WI38 (cell line): Measurements from ENCODE around the gene CDC42SE2.

Experiments
- H3K4me3 ChIP-seq: 2 replicates; pipeline ENCODE4 v1.5.1; 2011; ENCODE audit warnings: low read depth, mild to moderate bottlenecking, control low read depth, low read length
- TF ChIP-seq, protein P1 (sequence below): IDR thresholded peaks from 2 replicates; pipeline ENCODE4 v1.5.1; 2012; ENCODE audit warnings: low read depth, mild to moderate bottlenecking, control low read depth, low read length

CDC42SE2 gene

DNA sequence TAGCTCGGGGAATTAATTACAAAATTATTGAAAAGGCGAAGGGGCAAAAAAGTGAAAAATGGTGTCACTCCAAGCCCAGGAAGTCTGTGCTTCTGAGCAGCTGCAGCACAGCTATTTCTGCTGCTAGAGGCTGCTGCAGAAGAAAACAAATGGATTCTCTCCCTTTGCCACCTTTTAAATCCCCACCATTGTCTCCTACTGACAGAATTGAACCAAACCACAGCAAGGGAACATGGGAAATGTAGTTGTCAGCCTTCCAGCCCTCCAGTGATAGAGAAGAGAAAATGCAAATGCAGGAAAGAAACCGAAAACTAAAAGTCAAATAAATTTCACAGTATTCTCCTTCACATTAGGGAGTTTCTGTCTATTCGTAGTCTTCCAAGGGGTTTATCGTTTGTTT lies 33.4 kb upstream of the CDC42SE2 start:
- TF ChIP-seq, protein P1, sequence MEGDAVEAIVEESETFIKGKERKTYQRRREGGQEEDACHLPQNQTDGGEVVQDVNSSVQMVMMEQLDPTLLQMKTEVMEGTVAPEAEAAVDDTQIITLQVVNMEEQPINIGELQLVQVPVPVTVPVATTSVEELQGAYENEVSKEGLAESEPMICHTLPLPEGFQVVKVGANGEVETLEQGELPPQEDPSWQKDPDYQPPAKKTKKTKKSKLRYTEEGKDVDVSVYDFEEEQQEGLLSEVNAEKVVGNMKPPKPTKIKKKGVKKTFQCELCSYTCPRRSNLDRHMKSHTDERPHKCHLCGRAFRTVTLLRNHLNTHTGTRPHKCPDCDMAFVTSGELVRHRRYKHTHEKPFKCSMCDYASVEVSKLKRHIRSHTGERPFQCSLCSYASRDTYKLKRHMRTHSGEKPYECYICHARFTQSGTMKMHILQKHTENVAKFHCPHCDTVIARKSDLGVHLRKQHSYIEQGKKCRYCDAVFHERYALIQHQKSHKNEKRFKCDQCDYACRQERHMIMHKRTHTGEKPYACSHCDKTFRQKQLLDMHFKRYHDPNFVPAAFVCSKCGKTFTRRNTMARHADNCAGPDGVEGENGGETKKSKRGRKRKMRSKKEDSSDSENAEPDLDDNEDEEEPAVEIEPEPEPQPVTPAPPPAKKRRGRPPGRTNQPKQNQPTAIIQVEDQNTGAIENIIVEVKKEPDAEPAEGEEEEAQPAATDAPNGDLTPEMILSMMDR, result no peak
- no peak overlapping the region for H3K4me3 ChIP-seq

DNA sequence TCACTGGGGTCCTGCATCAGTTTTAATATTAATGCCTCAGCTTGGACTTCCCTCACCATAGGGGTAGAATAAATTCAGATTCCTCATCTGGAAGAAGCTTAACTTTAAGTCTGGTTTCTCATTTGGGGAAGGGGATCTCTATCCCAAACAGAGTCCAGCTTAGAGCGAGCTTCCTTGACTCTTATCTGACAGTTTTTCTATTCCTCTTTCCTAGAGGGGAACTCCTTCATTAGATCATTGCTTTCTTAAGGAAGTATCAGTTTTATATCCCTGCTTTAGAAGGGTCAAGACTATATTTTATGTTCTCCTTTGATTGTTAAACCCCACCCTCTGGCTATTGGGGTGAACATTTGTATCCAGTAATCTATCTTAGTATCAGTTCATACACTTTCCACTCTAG lies 24.2 kb upstream of the CDC42SE2 start:
- no peak overlapping the region for H3K4me3 ChIP-seq
- TF ChIP-seq, protein P1, result no peak

GRCh38 chr5:131242728-131243255 lies 21.1 kb upstream of the CDC42SE2 start:
- TF ChIP-seq, protein P1, result no peak
- H3K4me3 ChIP-seq, result no peak overlapping the region

- H3K4me3 ChIP-seq, result no peak overlapping the region
- TF ChIP-seq, protein P1, result no peak
These were observed 18.5 kb upstream of the CDC42SE2 start for GRCh38 chr5:131245312-131245711.

DNA sequence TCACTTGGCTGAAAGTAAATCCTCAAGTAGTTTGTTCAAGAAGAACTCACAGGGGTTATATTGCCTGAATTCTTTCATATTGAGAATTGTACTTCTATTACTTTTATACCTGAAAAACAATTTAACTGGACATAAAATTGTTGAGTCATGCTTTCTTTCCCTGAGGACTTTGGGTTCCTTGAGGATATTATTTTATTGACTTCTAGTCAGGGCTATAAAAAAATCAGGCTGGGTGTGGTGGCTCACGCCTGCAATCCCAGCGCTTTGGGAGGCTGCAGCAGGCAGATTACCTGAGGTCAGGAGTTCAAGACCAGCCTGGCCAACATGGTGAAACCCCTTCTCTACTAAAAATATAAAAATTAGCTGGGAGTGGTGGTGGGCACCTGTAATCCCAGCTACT lies 17.9 kb upstream of the CDC42SE2 start:
- TF ChIP-seq, protein P1, result no peak
- H3K4me3 ChIP-seq, result no peak overlapping the region

DNA sequence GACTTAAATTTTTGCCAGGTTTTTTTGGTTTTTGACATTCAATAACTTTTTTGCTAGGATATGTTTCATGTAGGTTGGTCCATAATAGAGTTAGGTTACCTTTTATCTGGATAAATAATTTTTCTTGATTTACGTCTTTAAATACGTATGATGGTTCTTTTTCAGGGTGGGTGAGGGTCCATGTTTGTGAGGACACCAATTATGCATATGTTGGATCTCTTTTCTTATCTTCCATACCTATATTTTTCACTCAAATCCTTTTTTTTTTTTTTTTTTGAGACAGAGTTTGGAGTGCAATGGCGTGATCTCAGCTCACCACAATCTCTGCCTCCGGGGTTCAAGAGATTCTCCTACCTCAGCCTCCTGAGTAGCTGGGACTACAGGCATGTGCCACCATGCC lies 17.3 kb upstream of the CDC42SE2 start:
- no peak overlapping the region for H3K4me3 ChIP-seq
- TF ChIP-seq, protein P1, result no peak

DNA sequence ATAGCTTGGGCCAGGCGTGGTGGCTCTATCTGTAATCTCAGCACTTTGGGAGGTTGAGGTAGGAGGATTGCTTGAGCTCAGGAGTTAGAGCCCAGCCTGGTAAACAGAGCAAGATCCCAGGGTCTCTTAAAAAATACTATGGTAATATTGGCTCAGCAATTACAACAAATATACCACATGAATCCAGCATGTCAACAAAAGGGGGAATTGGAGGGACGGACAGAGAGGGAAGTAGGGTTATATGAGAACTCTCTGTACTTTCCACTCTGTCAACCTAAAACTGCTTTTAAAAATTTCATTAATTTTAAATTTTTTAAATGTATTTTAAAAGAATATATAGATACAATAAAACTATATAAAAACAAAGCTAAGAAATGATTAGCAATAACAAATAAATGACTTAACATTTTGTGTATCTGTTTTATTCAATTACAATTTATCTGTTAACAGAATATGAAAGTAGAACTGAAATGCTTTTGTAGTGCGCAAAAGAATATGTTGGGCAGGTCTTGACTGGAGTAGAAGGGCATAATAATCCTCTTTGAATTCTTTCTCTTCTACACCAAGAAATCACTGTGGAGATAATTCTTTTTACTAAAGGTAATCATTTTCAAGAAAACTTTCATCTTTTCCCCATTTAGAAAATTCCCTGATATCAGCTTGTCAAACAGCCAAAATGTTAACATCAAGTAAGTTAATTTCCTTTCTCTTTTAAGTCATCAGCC lies 12.9 kb upstream of the CDC42SE2 start:
- TF ChIP-seq, protein P1, result no peak

More for the DNA sequence above, 12.9 kb upstream of the CDC42SE2 start:
- H3K4me3 ChIP-seq, result no peak overlapping the region
